ENCODE data around the gene SLC6A13.
"Not testable (repeated sequence)": the region's sequence is repeated elsewhere in the genome, so short reads cannot be mapped to it uniquely, and the experiment has no call there.

The SLC6A13 gene

DNA sequence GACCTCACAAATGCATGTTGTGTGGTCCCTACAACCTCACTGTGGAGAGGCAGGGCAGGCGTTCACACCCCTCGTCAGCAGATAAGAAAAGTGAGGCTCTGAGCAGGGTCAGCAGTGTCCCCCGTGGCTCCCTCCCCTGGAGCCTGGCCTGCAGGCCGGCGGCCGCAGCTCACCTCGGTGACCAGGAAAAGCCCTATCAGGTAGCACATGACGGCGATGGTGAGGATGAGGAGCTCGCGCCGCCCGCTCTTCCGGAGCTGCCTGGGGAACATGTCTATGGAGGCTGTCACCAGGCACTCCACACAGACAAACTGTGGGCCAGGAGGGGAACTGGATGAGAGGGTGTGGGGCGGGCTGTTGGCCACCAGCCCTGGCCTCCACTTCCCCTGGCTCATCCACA, 66.7 kb downstream of the SLC6A13 start:
- no peak for DNase-seq

DNA sequence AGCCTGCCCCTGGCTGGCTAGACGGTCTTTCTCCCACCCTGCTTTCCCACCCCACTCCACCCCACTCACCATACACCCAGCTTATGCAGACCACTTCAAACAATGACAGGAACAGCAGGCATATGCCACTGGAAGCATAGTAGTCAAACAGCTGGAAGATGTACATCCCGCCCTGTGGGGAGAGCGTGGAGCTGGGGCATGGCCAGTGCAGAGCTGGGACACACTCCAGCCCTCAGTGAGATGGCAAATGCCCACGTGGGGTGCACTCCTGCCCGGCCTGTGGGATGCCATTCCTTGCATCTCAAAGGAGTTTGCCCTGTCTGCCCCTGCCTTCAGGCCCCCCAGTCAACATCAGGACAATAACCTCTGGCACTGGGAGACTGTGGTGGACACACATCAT, 67.5 kb downstream of the SLC6A13 start:
- DNase-seq = no peak

DNA sequence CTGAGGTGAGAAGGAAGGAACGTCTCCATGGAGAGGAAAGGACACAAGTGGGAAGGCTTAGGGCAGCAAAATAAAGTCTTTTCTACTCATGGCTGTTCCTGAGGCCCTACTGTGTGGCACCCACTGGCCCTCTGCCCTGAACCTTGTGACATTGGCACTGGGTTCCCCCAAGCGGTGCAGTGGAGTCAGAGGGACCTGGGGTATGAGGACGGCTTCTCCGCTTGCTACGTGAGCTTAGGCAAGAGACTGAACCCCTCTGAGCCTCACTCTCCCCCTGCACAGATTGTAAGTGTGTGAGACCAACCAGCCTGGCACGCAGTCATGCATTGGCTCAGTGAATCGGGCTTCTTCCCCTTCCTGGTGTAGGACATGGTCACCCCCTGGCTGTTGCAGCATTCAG, 68.4 kb downstream of the SLC6A13 start:
- no peak for DNase-seq

DNA sequence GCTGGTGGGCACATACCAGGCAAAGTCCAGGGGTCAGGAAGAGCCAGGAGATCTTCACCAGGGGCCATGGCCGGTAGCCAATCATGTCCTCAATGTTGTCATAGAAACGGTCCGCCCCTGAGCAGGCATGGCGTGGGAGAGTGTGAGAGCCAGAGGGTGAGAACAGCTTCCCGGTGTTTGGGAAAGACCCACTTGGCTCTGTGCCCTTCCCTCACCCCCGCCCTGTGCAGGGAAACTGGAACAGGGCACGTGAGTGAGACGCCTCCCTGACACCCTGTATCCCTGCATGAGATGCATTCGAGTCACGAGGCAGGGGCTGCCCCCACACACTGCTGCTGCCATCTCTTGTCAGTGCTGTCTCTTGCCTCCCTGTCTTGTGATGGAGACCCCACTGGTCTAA, 69.4 kb downstream of the SLC6A13 start:
- DNase-seq = no peak

DNA sequence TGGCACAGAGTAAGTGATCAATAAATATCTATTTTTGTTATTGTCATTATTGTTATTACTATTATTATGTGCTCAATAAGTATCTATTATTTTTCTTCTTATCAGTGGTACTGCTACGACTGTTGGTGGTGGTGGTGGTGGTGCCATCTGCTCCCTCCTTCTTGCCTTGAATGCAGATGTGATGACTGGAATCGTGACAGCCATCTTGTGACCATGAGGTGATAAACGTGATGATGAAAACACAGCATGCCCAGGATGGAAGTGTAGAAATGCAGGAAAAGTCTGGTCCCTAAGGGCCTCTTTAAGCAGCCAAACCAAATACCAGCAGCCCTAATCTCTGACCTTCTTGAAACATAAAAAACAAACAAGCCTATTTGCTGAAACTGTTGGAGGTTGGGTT, 71.1 kb downstream of the SLC6A13 start:
- DNase-seq = no peak

DNA sequence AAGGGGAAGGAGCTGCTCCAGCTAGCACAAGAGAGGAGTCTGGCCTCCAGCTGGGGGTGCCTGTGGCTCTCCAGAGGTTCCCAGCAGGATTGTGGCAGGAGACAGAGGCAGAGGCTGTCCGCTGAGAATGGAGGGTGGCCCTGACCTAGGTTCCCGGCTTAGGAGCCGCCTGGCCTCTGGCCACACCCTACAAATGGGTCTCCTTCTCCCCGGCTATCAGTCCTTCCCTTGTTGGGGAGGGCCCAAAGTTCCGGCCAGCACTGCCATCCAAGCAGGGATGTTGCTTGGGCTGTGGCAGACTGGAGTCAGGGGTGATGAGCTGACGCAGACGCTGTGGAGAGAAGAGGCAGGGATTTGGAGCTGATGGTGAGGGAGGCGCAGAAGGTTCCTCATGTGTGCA, 71.8 kb downstream of the SLC6A13 start:
- no peak for DNase-seq

DNA sequence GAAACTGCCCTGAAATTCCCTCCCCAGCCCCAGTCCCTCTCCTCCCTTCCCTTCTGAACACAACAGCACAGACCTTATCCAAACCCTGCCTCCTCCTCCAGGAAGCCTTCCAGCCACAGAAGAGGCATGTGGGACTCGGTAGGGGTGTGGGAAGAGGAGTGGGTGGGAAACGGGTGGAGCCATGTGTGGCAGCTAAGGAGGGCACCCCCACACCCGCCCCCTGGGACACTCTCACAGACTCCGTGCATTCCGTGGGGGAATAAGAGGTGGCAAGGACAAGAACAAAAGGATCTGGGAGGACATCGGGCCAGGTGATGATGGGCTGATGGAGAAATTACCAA, 73.0 kb downstream of the SLC6A13 start:
- DNase-seq = no peak

DNA sequence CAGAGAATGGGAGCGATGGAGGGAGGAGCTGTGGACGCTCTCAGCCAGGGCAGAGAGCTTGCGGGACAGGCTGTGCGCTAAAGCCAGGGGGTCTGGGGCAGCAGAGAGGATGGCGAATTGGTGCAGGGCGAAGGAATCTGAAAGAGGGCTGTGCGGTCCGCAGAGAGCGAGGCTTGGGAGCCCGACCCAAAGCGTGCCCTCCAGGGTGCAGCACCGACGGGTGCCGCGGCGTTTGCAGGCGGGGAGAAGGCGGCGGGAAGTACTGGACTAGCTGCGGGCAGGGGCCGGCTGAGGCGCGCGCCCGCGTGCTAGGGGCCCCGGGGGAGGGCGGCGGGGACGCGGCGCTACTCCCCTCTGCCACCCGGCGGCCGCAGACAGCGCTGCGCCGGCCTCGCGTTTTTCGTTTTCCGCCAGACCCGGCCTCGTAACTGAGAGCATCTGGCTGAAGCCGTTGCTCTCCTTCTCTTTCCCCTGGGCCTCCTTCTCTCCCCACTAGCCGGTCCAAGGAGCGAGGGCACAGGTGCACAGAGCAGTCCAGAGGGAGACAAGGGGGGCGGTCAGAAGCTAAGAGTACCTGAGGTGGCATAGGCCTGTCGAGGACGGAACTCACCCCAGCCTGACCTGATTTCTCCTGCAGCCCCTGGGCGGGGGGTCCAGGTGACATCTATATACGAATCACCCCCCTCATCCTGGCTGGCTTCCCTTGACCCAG, 73.6 kb downstream of the SLC6A13 start:
- no peak for DNase-seq

DNA sequence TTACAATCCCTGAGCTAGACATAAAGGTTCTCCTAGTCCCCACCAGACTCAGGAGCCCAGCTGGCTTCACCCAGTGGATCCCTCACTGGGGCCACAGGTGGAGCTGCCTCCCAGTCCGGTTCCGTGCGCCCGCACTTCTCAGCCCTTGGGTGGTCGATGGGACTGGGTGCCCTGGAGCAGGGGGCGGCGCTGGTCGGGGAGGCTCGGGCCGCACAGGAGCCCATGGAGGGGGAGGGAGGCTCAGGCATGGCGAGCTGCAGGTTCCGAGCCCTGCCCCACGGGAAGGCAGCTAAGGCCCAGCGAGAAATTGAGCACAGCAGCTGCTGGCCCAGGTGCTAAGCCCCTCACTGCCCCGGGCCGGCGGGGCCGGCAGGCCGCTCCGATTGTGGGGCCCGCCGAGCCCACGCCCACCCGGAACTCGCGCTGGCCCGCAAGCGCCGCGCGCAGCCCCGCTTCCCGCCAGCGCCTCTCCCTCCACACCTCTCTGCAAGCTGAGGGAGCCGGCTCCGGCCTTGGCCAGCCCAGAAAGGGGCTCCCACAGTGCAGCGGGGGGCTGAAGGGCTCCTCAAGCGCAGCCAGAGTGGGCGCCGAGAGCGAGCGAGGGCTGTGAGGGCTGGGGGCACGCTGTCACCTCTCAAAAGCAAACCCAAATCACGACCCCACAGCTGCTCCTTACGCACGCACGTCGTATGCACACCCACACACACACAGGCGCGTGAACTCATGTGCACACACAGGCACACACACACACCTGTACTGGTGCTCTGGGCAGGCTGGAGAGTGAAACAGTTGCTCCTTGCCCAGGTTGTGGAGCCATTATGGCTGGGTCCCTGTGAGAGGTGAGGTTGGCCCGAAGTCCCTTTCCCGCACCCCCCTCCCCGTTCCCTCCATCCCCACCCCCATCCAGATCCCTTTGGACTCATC, 74.4 kb downstream of the SLC6A13 start:
- not testable (repeated sequence) for DNase-seq

DNA sequence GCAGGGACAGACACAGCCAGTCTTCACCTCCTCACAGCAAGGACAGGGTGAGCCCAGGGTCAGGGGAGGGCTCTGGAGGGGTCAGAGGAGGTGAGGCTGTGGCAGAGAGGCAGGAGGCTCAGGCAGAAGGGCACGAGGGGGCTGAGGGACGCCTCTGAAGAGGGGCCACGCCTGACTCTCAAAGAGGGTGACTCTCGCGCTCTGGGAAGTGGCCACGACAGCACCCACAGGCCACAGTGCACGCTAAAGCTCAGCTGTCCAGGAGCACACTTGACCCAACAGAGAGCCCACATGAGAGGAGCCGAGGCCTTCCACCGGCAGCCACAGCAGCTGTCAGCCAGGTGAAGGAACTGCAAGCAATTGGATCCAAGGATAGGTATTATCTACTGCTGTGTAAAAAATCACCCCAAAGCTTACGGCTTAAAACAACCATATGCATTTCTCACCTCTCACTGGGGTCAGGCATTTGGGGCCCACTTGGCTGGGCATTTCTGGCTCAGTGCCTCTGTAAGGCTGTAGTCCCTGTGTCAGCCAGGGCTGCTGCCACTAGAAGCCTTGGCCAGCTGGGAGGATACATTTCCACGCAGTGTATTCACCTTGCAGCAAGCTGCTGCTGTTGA, 76.5 kb downstream of the SLC6A13 start:
- no peak for DNase-seq

DNA sequence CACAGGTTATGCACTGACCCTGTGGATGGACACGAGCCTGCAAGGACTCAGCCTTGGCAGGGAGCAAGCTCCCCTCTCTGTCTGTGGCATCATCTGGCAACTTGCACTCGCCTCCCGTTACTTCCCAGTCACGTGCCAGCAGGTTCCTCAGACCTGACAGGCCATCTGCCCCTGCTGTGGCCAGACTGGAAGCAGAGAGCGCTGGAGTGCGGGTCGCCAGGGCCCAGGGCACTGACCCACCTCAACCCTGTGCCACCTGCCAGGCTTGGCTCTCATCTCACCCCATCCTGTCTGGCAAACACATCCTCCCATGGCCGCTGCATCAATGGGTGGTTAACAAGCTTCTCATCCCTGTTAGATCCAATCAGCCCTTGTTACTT, 77.1 kb downstream of the SLC6A13 start:
- DNase-seq = no peak

DNA sequence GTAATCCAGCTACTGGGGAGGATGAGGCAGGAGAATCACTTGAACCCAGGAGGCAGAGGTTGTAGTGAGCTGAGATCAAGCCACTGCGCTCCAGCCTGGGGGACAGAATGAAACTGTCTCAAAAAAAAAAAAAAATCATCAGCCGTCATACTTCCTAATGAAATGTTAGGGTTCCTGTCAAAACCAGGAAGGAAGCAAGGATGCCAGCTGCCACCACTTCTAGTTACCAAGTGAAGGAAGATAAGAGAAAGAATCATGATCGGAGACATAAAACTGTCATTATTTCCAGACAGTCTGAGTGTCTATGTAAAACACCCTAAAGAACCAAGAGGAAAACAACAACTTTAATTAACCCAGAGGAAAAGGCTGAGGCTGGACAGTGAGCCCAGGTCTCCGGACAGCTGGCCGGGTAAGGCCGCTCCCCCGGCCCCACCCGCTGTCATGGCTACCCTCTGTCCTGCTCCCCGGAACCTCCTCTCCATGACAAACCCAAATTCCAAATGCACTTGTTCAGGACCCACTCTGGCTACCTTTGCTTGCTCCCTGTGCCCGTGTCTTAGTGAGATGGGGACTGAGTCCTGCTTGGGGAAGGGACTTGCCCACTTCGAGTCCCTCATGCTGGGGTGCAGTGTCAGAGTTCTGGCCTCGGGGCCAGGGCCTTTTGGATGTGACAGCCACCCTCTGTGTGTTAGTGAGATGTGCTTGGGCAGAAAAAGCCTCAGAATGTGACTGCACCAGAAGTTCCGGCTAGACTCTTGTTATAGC, 77.6 kb downstream of the SLC6A13 start:
- DNase-seq = no peak

DNA sequence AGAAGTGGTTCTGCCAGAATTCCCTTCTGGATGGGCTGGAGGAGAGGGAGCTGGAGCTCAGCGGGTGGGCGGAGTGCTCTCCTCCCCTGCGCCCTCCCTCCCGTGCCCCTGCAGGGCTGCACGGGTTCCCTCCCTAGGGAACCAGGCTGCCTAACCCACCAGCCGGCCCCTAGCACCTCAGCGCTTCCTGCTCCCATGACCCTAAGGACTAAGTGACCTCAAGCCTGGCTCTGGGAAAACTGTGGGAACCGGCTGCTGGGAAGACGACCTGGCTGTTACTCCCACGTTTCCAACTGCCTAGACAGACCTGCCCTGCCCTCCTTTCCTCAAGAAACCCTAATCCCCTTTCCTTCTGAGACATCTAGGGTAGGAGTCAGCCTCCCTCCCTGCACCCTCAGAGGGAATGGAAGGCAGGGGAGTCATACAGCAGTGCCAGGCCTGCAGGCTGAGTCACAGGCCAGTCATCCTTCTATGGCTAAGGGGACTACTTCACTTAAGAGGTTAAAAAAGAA, 80.2 kb downstream of the SLC6A13 start:
- DNase-seq = no peak

DNA sequence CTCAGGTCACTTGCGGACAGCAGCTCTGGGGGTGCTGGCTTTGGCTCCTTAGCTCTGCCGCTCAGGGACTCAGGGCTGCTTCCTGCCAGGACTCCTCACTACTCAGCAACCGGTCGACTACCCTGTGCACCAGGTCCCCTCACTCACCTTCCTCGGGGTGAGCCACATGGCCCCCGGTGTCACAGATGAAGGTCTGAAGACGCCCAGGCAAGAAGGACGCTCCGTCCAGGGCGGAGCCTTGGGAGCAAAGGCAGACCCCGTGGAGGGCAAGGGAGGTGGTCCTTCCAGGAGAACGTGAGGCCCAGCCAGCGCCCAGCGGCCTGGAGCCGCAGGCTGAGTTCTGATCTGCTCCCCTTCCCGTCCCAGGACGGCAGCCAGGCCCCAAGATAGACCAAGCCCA, 80.7 kb downstream of the SLC6A13 start:
- DNase-seq = no peak

DNA sequence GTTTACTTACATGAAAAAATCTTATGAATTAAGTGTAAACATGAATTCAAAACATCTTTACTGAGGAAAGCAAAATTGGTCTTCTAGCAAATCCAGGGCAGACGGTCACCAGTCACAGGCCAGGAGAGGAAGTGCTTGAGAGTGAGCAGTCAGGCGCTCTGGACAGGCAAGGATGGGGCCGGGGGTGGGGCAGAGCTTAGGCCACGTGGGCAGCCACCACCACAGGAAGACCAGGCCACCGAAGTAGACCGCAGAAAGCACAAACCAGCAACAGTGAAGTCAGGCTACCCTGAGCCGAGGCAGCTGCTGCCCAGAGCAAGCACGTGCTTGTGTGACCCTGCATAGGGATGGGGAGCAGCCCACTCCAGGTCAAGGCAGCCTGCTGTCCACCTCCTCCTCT, 82.2 kb downstream of the SLC6A13 start:
- DNase-seq = no peak

DNA sequence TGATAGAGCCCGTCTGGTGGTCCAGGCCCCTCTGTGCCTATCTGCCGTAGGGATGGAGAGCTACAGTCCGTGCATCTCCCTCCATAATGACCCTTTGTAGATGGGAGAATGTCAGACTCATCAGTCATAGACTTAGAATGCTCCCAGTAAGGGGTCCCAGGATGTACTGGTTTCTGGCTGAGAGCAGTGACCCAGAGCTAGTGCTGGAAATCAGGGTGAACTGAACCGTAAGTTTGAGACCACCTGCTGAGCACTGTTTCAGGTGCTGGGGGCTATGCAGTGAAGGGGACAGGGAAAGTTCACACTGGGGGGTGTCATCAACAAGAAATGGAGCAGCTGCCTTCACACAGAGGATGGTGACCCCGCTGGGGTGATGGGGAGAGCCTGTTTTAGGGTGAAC, 82.8 kb downstream of the SLC6A13 start:
- DNase-seq = no peak

DNA sequence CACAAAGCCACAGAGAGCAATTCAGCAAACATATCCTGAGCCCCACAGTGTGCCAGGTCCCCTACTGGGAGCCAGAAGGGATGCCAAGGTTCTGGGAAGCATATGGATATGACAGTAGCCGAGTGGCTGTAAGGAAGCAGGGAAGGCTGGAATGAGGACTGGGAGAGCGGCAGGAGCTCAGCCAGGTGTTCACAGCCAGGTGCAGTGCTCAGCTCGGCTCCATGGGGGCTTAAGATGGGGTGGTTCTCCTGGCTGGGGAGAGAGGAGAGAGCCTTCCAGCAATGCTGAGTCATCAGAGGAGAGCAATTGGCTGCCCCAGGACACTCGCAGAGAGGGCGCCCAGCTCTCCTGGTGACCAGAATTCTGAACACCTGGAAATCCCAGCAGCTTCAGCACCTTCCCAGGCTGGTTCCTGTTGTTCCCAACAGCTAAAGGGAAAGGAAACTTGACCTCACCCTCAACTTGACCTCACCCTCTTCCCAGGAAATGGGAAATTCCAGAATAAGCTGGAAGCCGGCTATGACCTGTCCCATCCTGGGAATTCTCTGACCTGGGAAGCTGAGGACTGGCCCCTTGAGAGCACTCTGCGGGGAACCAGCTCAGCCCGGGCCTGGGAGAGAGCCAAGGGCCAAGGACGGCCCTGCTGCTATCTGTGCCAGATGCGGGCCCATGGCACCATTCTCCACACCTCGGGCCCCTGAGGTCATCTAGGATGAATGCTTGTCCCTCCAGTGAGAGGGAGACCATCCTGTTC, 83.3 kb downstream of the SLC6A13 start:
- DNase-seq = no peak

DNA sequence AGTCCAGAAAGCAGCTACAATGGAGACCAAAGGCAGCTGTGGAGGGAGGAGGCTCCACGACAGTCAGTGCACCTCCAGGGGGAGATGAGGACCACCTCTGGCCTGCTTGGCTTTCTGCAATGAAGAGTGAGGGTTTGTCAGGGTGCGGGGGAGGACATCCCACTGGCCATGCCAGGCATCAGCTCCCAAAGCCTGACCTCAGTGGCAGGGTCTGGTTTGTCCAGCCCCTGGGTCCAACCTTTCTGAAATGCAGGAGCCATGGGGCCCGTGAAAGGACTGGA, 83.9 kb downstream of the SLC6A13 start:
- no peak for DNase-seq

DNA sequence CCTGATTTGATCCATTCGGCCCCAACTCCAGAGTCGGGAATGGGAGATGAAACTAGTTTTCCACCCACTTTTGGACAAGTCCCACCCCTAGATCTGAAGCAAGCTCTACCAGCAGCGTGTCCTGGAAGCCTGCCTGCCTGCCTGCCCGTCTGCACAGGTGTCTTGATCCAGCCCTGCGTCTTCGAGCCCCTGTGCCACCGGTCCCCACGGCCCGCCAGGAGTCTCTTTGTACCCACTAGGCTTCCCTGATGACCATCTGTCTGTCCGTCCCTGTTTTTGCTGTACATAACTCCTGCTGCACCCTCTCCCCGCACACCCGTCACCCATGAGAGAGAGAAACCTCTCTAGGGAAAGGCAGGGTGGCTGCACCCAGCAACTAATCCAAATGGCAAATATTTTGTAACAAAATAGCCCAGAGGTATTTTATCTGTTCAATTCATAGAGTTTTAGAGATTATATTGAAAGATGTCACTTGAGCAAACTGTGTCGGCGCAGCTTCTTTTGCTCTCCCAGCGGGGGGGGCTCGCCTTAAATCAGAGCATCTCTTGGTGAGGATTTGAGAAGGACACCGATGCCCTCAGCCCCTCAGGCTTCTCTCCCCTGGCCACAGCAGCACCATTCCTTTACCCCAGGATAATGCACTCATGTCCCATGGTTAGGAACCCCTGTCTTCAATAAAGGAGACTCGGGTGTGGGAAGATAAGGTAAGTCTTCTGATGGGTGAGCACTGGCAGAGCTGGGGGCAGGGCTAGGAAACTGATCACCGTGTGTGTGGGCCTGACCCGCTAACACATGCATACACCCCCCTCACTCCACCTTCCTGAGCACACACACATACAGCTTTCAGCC, 84.4 kb downstream of the SLC6A13 start:
- DNase-seq = no peak

DNA sequence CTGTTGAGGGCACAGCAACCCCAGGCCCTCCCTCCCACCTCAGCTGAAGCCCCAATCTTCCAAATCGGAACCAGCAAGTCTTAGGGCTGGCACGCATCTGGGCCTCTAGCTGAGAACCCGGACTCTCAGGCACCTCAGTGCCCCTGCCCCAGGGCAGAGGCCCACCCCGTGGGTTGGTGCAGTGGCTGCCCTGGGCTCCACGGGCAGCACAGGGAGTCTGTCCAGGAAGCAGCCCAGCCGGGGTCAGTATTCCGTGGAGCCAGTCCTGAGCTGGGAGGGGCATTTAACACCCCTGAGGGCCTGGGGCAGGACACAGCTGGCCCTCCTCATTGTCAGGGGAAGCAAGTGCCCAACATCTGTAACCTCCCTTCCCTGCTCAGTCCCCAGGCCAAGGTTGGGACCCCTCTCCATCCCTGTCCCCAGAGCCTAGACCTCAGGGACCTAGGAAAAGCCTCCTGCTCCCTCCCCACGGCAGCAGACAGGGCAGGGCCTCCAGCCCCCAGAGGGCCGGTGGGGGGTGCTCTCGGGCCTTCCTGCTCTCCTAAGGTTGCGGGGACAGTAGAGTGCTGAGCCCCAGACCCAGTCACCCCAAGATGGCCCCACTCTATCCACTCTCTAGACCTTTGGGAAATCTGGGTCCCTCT, 85.2 kb downstream of the SLC6A13 start:
- DNase-seq = no peak

Measured in NCI-H2227 treated with DMSO at 0.1 percent for 48 hours (cell line).